GM18511 (cell line): ENCODE results near the gene SCAP.
"Not testable (repeated sequence)": the region's sequence is repeated elsewhere in the genome, so short reads cannot be mapped to it uniquely, and the experiment has no call there.

ENCODE experiments used
- ATAC-seq: cut with Tn5 transposase; IDR thresholded peaks from one replicate; pipeline ENCODE4 v1.9.1; 2021; ENCODE audit warnings: mild to moderate bottlenecking, moderate library complexity; ENCODE audit not compliant: unreplicated experiment

The SCAP gene

GRCh38 chr3:47481763-47482162 lies 6.0 kb upstream of the SCAP start:
- not testable (repeated sequence) for ATAC-seq

GRCh38 chr3:47480267-47480666 lies 4.5 kb upstream of the SCAP start:
- ATAC-seq, result not testable (repeated sequence)

GRCh38 chr3:47479826-47480160 lies 4.1 kb upstream of the SCAP start:
- ATAC-seq, result no peak

GRCh38 chr3:47478022-47478421 lies 2.3 kb upstream of the SCAP start:
- ATAC-seq, result no peak

GRCh38 chr3:47476644-47477199 lies 981 bp upstream of the SCAP start:
- no peak for ATAC-seq

GRCh38 chr3:47476330-47476626 lies 537 bp upstream of the SCAP start:
- no peak for ATAC-seq

GRCh38 chr3:47475029-47475569 lies 642 bp downstream of the SCAP start:
- peak; percentile 19 for ATAC-seq

- no peak for ATAC-seq
Observed at GRCh38 chr3:47473391-47473790, 2.4 kb downstream of the SCAP start.

GRCh38 chr3:47469616-47470015 lies 6.1 kb downstream of the SCAP start:
- ATAC-seq, result no peak

GRCh38 chr3:47468315-47468714 lies 7.4 kb downstream of the SCAP start:
- ATAC-seq, result not testable (repeated sequence)

- ATAC-seq, result no peak
Observed at GRCh38 chr3:47464588-47464987, 11.2 kb downstream of the SCAP start.

GRCh38 chr3:47459534-47460085 lies 16.1 kb downstream of the SCAP start:
- not testable (repeated sequence) for ATAC-seq

GRCh38 chr3:47456984-47457383 lies 18.8 kb downstream of the SCAP start:
- ATAC-seq, result no peak

- no peak for ATAC-seq
Observed at GRCh38 chr3:47455806-47456452, 19.8 kb downstream of the SCAP start.

- no peak for ATAC-seq
Observed at GRCh38 chr3:47452453-47453215, 23.1 kb downstream of the SCAP start.

GRCh38 chr3:47444103-47444502 lies 31.6 kb downstream of the SCAP start:
- no peak for ATAC-seq

GRCh38 chr3:47443611-47443995 lies 32.1 kb downstream of the SCAP start:
- ATAC-seq, result no peak

- no peak for ATAC-seq
Observed at GRCh38 chr3:47441796-47442551, 33.8 kb downstream of the SCAP start.

GRCh38 chr3:47440131-47440530 lies 35.6 kb downstream of the SCAP start:
- no peak for ATAC-seq

- ATAC-seq, result no peak
Observed at GRCh38 chr3:47436180-47436579, 39.6 kb downstream of the SCAP start.

- ATAC-seq, result no peak
Observed at GRCh38 chr3:47434849-47435248, 40.9 kb downstream of the SCAP start.
